Measurements from ENCODE around the gene SYAP1. TPM values are rescaled to one million over a fixed set of nuclear protein-coding genes. Genes with fewer than 3 reads are reported as not detected.

SYAP1 gene
- total and polyA plus RNA-seq, 10 of the 15 experiments (the other 5 are each of a cell fraction or from before 2014, with no cell fraction given): 5.9 to 29.9 (median 16.2) TPM

- CTCF ChIA-PET: no interaction called here
- H3K27ac ChIP-seq (ENCODE audit: control insufficient read depth, insufficient read depth): no peak overlapping the region
- no peaks in the 10 kb centered on the region for H3K4me1 ChIP-seq (ENCODE audit: control insufficient read depth, insufficient read depth, low read length)
- H3K79me2 ChIP-seq (ENCODE audit: control insufficient read depth, insufficient read depth, low read length): no peaks in the 10 kb centered on the region
- intact Hi-C loops (cut with micrococcal nuclease; ENCODE audit: unreplicated experiment) (no loop called here), in situ Hi-C loops (cut with MboI) (no loop called here)
- ATAC-seq: no peak
- no peak overlapping the region for H3K4me3 ChIP-seq
- TF ChIP-seq POLR2A (IDR thresholded peaks at IDR 0.05; ENCODE audit: low read depth, low read length): no peak
- TF ChIP-seq BMI1 (IDR thresholded peaks at IDR 0.05; ENCODE audit: borderline replicate concordance): no peak
- TF ChIP-seq, protein P1, sequence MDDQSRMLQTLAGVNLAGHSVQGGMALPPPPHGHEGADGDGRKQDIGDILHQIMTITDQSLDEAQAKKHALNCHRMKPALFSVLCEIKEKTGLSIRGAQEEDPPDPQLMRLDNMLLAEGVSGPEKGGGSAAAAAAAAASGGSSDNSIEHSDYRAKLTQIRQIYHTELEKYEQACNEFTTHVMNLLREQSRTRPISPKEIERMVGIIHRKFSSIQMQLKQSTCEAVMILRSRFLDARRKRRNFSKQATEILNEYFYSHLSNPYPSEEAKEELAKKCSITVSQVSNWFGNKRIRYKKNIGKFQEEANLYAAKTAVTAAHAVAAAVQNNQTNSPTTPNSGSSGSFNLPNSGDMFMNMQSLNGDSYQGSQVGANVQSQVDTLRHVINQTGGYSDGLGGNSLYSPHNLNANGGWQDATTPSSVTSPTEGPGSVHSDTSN (IDR thresholded peaks at IDR 0.05; ENCODE audit: insufficient replicate concordance, low read depth, low read length): no peak
- TF ChIP-seq IRF4 (IDR thresholded peaks at IDR 0.05; ENCODE audit: low read depth, low read length): no peak
- no peak for TF ChIP-seq NR2C2 (IDR thresholded peaks at IDR 0.05; ENCODE audit: borderline replicate concordance, control insufficient read depth, insufficient read length, low read depth)
- TF ChIP-seq, protein P2, sequence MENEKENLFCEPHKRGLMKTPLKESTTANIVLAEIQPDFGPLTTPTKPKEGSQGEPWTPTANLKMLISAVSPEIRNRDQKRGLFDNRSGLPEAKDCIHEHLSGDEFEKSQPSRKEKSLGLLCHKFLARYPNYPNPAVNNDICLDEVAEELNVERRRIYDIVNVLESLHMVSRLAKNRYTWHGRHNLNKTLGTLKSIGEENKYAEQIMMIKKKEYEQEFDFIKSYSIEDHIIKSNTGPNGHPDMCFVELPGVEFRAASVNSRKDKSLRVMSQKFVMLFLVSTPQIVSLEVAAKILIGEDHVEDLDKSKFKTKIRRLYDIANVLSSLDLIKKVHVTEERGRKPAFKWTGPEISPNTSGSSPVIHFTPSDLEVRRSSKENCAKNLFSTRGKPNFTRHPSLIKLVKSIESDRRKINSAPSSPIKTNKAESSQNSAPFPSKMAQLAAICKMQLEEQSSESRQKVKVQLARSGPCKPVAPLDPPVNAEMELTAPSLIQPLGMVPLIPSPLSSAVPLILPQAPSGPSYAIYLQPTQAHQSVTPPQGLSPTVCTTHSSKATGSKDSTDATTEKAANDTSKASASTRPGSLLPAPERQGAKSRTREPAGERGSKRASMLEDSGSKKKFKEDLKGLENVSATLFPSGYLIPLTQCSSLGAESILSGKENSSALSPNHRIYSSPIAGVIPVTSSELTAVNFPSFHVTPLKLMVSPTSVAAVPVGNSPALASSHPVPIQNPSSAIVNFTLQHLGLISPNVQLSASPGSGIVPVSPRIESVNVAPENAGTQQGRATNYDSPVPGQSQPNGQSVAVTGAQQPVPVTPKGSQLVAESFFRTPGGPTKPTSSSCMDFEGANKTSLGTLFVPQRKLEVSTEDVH (IDR thresholded peaks at IDR 0.05; ENCODE audit: low read depth, partially characterized antibody): no peak
- TF ChIP-seq ZNF384 (IDR thresholded peaks at IDR 0.05; ENCODE audit: borderline replicate concordance, low read depth, low read length): no peak
- no peak for TF ChIP-seq CBX3 (IDR thresholded peaks at IDR 0.05; ENCODE audit: borderline replicate concordance, low read depth)
- no peak for TF ChIP-seq RBBP5 (conservative IDR thresholded peaks at IDR 0.05)
- no peak for TF ChIP-seq TCF12 (IDR thresholded peaks at IDR 0.05; ENCODE audit: low read depth, low read length)
- no peak for TF ChIP-seq SRF (IDR thresholded peaks at IDR 0.05; ENCODE audit: low read depth in 2 of 2, low read length in 2 of 2)
- no peak for TF ChIP-seq CHD4 (IDR thresholded peaks at IDR 0.05)
- no peak for TF ChIP-seq YBX1 (IDR thresholded peaks at IDR 0.05)
- no peak for TF ChIP-seq RELA (IDR thresholded peaks at IDR 0.05; ENCODE audit: borderline replicate concordance, partially characterized antibody)
- TF ChIP-seq SUZ12 (IDR thresholded peaks at IDR 0.05; ENCODE audit: unreplicated experiment): no peak
- TF ChIP-seq CHD2 (IDR thresholded peaks at IDR 0.05; ENCODE audit: borderline replicate concordance, low read depth, low read length): no peak
- TF ChIP-seq SMAD5 (IDR thresholded peaks at IDR 0.05; ENCODE audit: low read depth): no peak
- no peak for TF ChIP-seq E4F1 (IDR thresholded peaks at IDR 0.05; ENCODE audit: borderline replicate concordance, partially characterized antibody)
- H4K20me1 ChIP-seq (ENCODE audit: control insufficient read depth, insufficient read depth): no peaks in the 10 kb centered on the region; the same call in 1 of the 2 replicates
- RAD21 ChIA-PET (ENCODE audit: unreplicated experiment): no interaction called here
- H3K27me3 ChIP-seq (replicated peaks in 1 of 2; ENCODE audit: control insufficient read depth in 2 of 2, insufficient read depth in 2 of 2, low read length in 1 of 2): no peaks in the 10 kb centered on the region
- no peak overlapping the region for H3K4me2 ChIP-seq (ENCODE audit: control insufficient read depth, insufficient read depth)
- no peaks in the 10 kb centered on the region for H3K9me3 ChIP-seq (replicated peaks; ENCODE audit: control insufficient read depth, insufficient read depth, low read length)
- 96% methylated on average over 4 of the region's 5 CpGs for WGBS (ENCODE audit: insufficient coverage, insufficient replicate concordance, low lambda C conversion rate, missing lambda C conversion rate)
- POLR2A ChIA-PET: no interaction called here
- H3K9ac ChIP-seq (ENCODE audit: control insufficient read depth, insufficient read depth, low read length): no peak overlapping the region
- no peak for DNase-seq (ENCODE audit: low read depth, low spot score)
- FAIRE-seq: no peak
- BruUV-seq (replicated peaks): no TSS peak
- no peak overlapping the region for H2AFZ ChIP-seq (ENCODE audit: control insufficient read depth, low read depth, low read length)
- SMC1A ChIA-PET (ENCODE audit: uncharacterized antibody, unreplicated experiment): no interaction called here
- peaks cover 7 to 14% of the 10 kb centered on the region in 2 experiments; a peak in 3 of 4 replicates for H3K36me3 ChIP-seq (ENCODE audit: control insufficient read depth in 2 of 2, insufficient read depth in 2 of 2, low read length in 1 of 2)
Measured at GRCh38 chrX:16748425-16748824, 29.0 kb downstream of the SYAP1 start.
